22Rv1 (cell line): Measurements from ENCODE around the gene TRAF1.

Experiments used
- H3K27ac ChIP-seq: fragments of 450-650 bp; 2 replicates; pipeline ENCODE4 v1.5.1; 2017
- CTCF ChIP-seq: fragments of 450-650 bp; IDR thresholded peaks from 2 replicates; pipeline ENCODE4 v1.5.1; 2017; ENCODE audit warnings: mild to moderate bottlenecking
- ZFX ChIP-seq: fragments of 450-650 bp; IDR thresholded peaks from 2 replicates; pipeline ENCODE4 v1.6.1; 2017; ENCODE audit warnings: antibody characterized with exemption, borderline replicate concordance

The TRAF1 gene

GRCh38 chr9:120934281-120934680 is 7.7 kb upstream of the TRAF1 start:
- no peak overlapping the region for H3K27ac ChIP-seq
- TF ChIP-seq CTCF (no peak), ZFX (no peak)

GRCh38 chr9:120933310-120934055 is 6.9 kb upstream of the TRAF1 start:
- TF ChIP-seq ZFX (no peak), CTCF (no peak)

GRCh38 chr9:120932086-120932823 is 5.7 kb upstream of the TRAF1 start:
- H3K27ac ChIP-seq = peak overlapping the region; percentile 33; the same call in 1 of the 2 replicates
- TF ChIP-seq CTCF = no peak
- no peak for TF ChIP-seq ZFX

More at GRCh38 chr9:120933310-120934055, 6.9 kb upstream of the TRAF1 start:
- no peak overlapping the region for H3K27ac ChIP-seq

GRCh38 chr9:120931231-120932085 is 4.9 kb upstream of the TRAF1 start:
- H3K27ac ChIP-seq = peak overlapping the region; percentile 33; the same call in 1 of the 2 replicates
- TF ChIP-seq CTCF (no peak), ZFX (no peak)

- H3K27ac ChIP-seq = peak overlapping the region; percentile 57
- TF ChIP-seq ZFX (no peak), CTCF (no peak)
Measured at GRCh38 chr9:120929229-120929791, 2.7 kb upstream of the TRAF1 start.

- H3K27ac ChIP-seq = peak overlapping the region; percentile 57
- no peak; the same call in 1 of the 2 replicates for TF ChIP-seq CTCF
- no peak for TF ChIP-seq ZFX
Measured at GRCh38 chr9:120928483-120929228, 2.1 kb upstream of the TRAF1 start.
